CD14-positive monocyte (primary cell): ENCODE measurements around the gene FAM180A. TPM values are rescaled to one million over a fixed set of nuclear protein-coding genes. Genes with fewer than 3 reads are reported as not detected.

ENCODE experiments used
- DNase-seq, 3 donors: peaks; one replicate each; pipeline ENCODE4 v3.0.0-alpha.2; 2011 to 2022
- H2AFZ ChIP-seq: 2 replicates; pipeline ENCODE4 v1.6.0; 2012; ENCODE audit warnings: mild to moderate bottlenecking, low read depth, low read length, inconsistent platforms; ENCODE audit not compliant: insufficient read depth, poor library complexity, severe bottlenecking
- H3K27ac ChIP-seq, 2 donors: 1 replicate in 1 of 2; 2 replicates in 1 of 2; pipeline ENCODE4 v1.5.1; 2012 to 2013; ENCODE audit warnings: low read length in 2 of 2, control low read depth in 1 of 2, inconsistent platforms in 1 of 2, low read depth in 1 of 2, mild to moderate bottlenecking in 1 of 2
- H3K27me3 ChIP-seq, 2 donors: one replicate each; pipeline versions ENCODE4 v1.6.0 to v1.6.1; 2011 to 2013; ENCODE audit warnings: low read length in 2 of 2; ENCODE audit not compliant: control insufficient read depth in 2 of 2, insufficient read depth in 2 of 2
- H3K36me3 ChIP-seq, 2 donors: replicated peaks in 1 of 2; 1 replicate in 1 of 2; 2 replicates in 1 of 2; pipeline versions ENCODE4 v1.5.1 to v1.6.1; 2012 to 2013; ENCODE audit warnings: low read length in 2 of 2, control low read depth in 1 of 2, inconsistent platforms in 1 of 2, mild to moderate bottlenecking in 1 of 2; ENCODE audit not compliant: insufficient read depth in 2 of 2, control insufficient read depth in 1 of 2
- H3K4me1 ChIP-seq, 2 donors: 1 replicate in 1 of 2; 2 replicates in 1 of 2; pipeline versions ENCODE4 v1.5.1 to v1.6.1; 2012 to 2013; ENCODE audit warnings: low read length in 2 of 2, control low read depth in 1 of 2, inconsistent platforms in 1 of 2, mild to moderate bottlenecking in 1 of 2, moderate library complexity in 1 of 2; ENCODE audit not compliant: insufficient read depth in 2 of 2, control insufficient read depth in 1 of 2
- H3K4me2 ChIP-seq: replicated peaks from 2 replicates; pipeline ENCODE3; 2012; ENCODE audit warnings: low read length, moderate library complexity, mild to moderate bottlenecking; ENCODE audit not compliant: poor library complexity, severe bottlenecking; ENCODE audit errors: extremely low read depth
- H3K4me3 ChIP-seq, 3 experiments: fragments of 200-600 bp in 1 of 3; sonication (generic) in 1 of 3; replicated peaks in 1 of 3; 1 replicate in 2 of 3; 2 replicates in 1 of 3; pipeline ENCODE4 v1.5.1; 2011 to 2013; ENCODE audit warnings: low read length in 3 of 3, mild to moderate bottlenecking in 3 of 3, control low read depth in 2 of 3, low read depth in 2 of 3, inconsistent platforms in 1 of 3, moderate library complexity in 1 of 3
- H3K79me2 ChIP-seq: 2 replicates; pipeline ENCODE4 v1.6.0; 2012; ENCODE audit warnings: mild to moderate bottlenecking, control low read depth, inconsistent platforms, low read length, moderate library complexity; ENCODE audit not compliant: insufficient read depth
- H3K9ac ChIP-seq: 2 replicates; pipeline ENCODE4 v1.6.0; 2017; ENCODE audit warnings: low read length, mild to moderate bottlenecking; ENCODE audit not compliant: insufficient read depth, poor library complexity, severe bottlenecking
- H3K9me3 ChIP-seq, 2 donors: replicated peaks in 1 of 2; 1 replicate in 1 of 2; 2 replicates in 1 of 2; pipeline versions ENCODE4 v1.5.1 to v1.6.1; 2012 to 2013; ENCODE audit warnings: low read length in 2 of 2, control low read depth in 1 of 2; ENCODE audit not compliant: control insufficient read depth in 1 of 2, insufficient read depth in 1 of 2
- H4K20me1 ChIP-seq: 2 replicates; pipeline ENCODE4 v1.6.0; 2012; ENCODE audit warnings: mild to moderate bottlenecking, low read length, control low read depth, moderate library complexity; ENCODE audit not compliant: insufficient read depth
- H3K27ac Mint-ChIP-seq, 7 donors: one replicate each; pipeline ENCODE4 v1.8.0; 2020; ENCODE audit warnings: mild to moderate bottlenecking in 7 of 7, mixed read lengths in 7 of 7, moderate library complexity in 6 of 7, inconsistent platforms in 2 of 7
- H3K27me3 Mint-ChIP-seq, 3 donors: one replicate each; pipeline ENCODE4 v1.8.0; 2021 to 2022; ENCODE audit warnings: low read depth in 3 of 3, mild to moderate bottlenecking in 3 of 3, mixed read lengths in 3 of 3, moderate library complexity in 3 of 3, inconsistent platforms in 1 of 3
- H3K36me3 Mint-ChIP-seq, 2 donors: one replicate each; pipeline ENCODE4 v1.8.0; 2020; ENCODE audit warnings: mixed read lengths in 2 of 2, inconsistent platforms in 1 of 2, mild to moderate bottlenecking in 1 of 2
- H3K4me1 Mint-ChIP-seq: one replicate; pipeline ENCODE4 v1.8.0; 2020; ENCODE audit warnings: mild to moderate bottlenecking, mixed read lengths
- H3K4me3 Mint-ChIP-seq, 2 donors: one replicate each; pipeline ENCODE4 v1.8.0; 2020; ENCODE audit warnings: mild to moderate bottlenecking in 2 of 2, mixed read lengths in 2 of 2, moderate library complexity in 1 of 2
- H3K9me3 Mint-ChIP-seq, 7 donors: one replicate each; pipeline ENCODE4 v1.8.0; 2020 to 2022; ENCODE audit warnings: mixed read lengths in 7 of 7, mild to moderate bottlenecking in 6 of 7, moderate library complexity in 6 of 7, inconsistent platforms in 2 of 7
- WGBS: methylation state at CpG from one replicate; pipeline ENCODE4 v1.1.5; 2013; ENCODE audit warnings: missing lambda C conversion rate; ENCODE audit not compliant: insufficient coverage; 5-methylcytosine and 5-hydroxymethylcytosine counted together
- intact Hi-C, 2 donors: fragments of 100-400 bp; cut with micrococcal nuclease; formaldehyde crosslinking; loops; one replicate each; pipeline versions ENCODE4 v1.15.0 to v1.15.1; 2023
- polyA plus RNA-seq, 3 donors: library from polyadenylated mRNA; depleted of rRNA in 1 of 3; unstranded in 2 of 3; stranded (reverse) in 1 of 3; fragments of 300-500 nt in 2 of 3; fragments of >200 nt in 1 of 3; fragmentation: Illumina TruSeq in 2 of 3; gene quantifications; 1 replicate in 2 of 3; 2 replicates in 1 of 3; pipeline ENCODE4 v1.2.3, GENCODE V29; 2012 to 2021
- TF ChIP-seq, protein P1 (sequence below): fragments of 200-600 bp; IDR thresholded peaks from one replicate; pipeline ENCODE4 v1.8.0; 2022; ENCODE audit warnings: antibody characterized with exemption, mild to moderate bottlenecking

FAM180A gene
- polyA plus RNA-seq, 3 donors = not detected

DNA sequence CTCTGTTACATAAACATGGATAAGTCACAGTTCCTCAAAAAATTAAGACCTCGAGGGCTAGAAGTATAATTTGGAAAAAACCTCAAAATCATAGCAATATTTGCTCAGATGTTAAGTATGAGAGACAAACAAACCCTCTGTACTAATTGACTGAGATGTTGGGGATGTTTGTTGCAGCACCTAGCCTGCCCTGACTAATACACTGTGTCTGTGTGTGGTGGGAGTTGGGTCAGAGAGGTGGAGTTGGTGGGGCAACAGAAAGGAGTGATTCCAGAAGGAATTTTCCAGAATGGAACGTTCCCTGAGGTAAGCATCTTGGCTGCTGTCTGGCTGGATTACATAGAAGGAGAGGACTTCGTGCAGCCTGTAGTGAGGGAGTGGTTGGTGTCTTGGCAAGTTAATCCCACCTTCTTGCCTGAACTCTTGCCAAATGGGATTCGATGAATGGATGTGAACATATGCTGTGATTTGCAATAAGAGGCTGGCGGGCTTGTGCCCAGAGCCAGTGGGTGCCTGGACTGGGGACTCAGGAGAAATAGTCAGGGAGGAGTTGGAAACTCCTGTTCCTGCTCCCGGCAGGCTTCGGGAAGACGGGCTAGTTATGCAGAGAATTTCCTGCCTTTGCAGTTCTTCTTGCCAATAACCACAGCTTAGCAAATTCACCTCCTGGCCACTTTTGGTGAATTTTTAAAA lies 9.3 kb upstream of the FAM180A start:
- Histone ChIP-seq H3K79me2 (no peaks in the 10 kb centered on the region), H2AFZ (no peak overlapping the region), H3K9ac (no peak overlapping the region), H3K4me1 (no peaks in the 10 kb centered on the region), H3K9me3 (no peaks in the 10 kb centered on the region), H3K36me3 (no peaks in the 10 kb centered on the region), H3K27ac (no peak overlapping the region), H4K20me1 (no peaks in the 10 kb centered on the region), H3K4me2 (no peak overlapping the region), H3K27me3 (no peaks in the 10 kb centered on the region), H3K4me3 (no peak overlapping the region)
- Mint-ChIP-seq H3K4me1 (peaks cover 5% of the 10 kb centered on the region), H3K4me3 (no peak overlapping the region), H3K27me3 (peaks cover 2 to 6% (median 6%) of the 10 kb centered on the region in 3 donors), H3K27ac (no peak overlapping the region), H3K36me3 (no peaks in the 10 kb centered on the region), H3K9me3 (peaks cover 0 to 7% (median 0%) of the 10 kb centered on the region in 7 donors)
- intact Hi-C loops = no loop called here
- WGBS = 96% methylated on average over 4 of the region's 8 CpGs
- no peak for DNase-seq
- TF ChIP-seq, protein P1, sequence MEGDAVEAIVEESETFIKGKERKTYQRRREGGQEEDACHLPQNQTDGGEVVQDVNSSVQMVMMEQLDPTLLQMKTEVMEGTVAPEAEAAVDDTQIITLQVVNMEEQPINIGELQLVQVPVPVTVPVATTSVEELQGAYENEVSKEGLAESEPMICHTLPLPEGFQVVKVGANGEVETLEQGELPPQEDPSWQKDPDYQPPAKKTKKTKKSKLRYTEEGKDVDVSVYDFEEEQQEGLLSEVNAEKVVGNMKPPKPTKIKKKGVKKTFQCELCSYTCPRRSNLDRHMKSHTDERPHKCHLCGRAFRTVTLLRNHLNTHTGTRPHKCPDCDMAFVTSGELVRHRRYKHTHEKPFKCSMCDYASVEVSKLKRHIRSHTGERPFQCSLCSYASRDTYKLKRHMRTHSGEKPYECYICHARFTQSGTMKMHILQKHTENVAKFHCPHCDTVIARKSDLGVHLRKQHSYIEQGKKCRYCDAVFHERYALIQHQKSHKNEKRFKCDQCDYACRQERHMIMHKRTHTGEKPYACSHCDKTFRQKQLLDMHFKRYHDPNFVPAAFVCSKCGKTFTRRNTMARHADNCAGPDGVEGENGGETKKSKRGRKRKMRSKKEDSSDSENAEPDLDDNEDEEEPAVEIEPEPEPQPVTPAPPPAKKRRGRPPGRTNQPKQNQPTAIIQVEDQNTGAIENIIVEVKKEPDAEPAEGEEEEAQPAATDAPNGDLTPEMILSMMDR = no peak

- H3K4me1 Mint-ChIP-seq = peaks cover 5% of the 10 kb centered on the region
- H2AFZ ChIP-seq = peak overlapping the region; percentile 10
- DNase-seq = no peak
- peaks cover 0 to 6% (median 6%) of the 10 kb centered on the region in 3 donors for H3K27me3 Mint-ChIP-seq
- H3K9me3 ChIP-seq = no peaks in the 10 kb centered on the region
- no peak overlapping the region for H3K9ac ChIP-seq
- H3K27ac ChIP-seq = no peak overlapping the region
- H4K20me1 ChIP-seq = no peaks in the 10 kb centered on the region
- H3K27me3 ChIP-seq = no peaks in the 10 kb centered on the region
- no peak overlapping the region for H3K4me3 Mint-ChIP-seq
- no peaks in the 10 kb centered on the region for H3K79me2 ChIP-seq
- no peak overlapping the region for H3K4me3 ChIP-seq
- H3K9me3 Mint-ChIP-seq = peaks cover 0 to 6% (median 0%) of the 10 kb centered on the region in 7 donors
- 4% methylated on average over 4 of the region's 5 CpGs for WGBS
- no peak overlapping the region for H3K4me2 ChIP-seq
- H3K36me3 ChIP-seq = no peaks in the 10 kb centered on the region
- no peaks in the 10 kb centered on the region for H3K4me1 ChIP-seq
- intact Hi-C loops = no loop called here
- H3K27ac Mint-ChIP-seq = no peak overlapping the region
- H3K36me3 Mint-ChIP-seq = no peaks in the 10 kb centered on the region
- TF ChIP-seq, protein P1 = no peak
Observed at GRCh38 chr7:135756191-135756590, 7.6 kb upstream of the FAM180A start.
